GM12878 (cell line): ENCODE measurements around the gene WNT3A. TPM values are rescaled to one million over a fixed set of nuclear protein-coding genes. Genes with fewer than 3 reads are reported as not detected.

ENCODE experiments used
- ATAC-seq: fragments of 200-7000 bp; cut with Tn5 transposase; 3 replicates; pipeline ENCODE4 v1.9.1; 2020; ENCODE audit warnings: mild to moderate bottlenecking, moderate library complexity
- BruUV-seq: library from RNA; stranded (reverse); fragments of 400-500 nt; replicated peaks from 2 replicates; lab custom pipeline; 2021; lab: Mats Ljungman, UMichigan
- CTCF ChIA-PET: fragments of 300-600 bp; sonication (Branson Sonifier 250); formaldehyde crosslinking; extraction: SDS; loops from one replicate; lab custom pipeline; 2021; ENCODE audit warnings: inconsistent platforms; lab: Yijun Ruan, JAX
- POLR2A ChIA-PET: fragments of 350-600 bp; formaldehyde crosslinking; extraction: SDS; loops from one replicate; lab custom pipeline; 2021; ENCODE audit warnings: inconsistent platforms; lab: Charles Lee
- RAD21 ChIA-PET: fragments of 300-600 bp; sonication (Branson Sonifier 250); formaldehyde crosslinking; loops from one replicate; lab custom pipeline; 2023; ENCODE audit warnings: antibody characterized with exemption; ENCODE audit not compliant: unreplicated experiment; lab: Charles Lee
- SMC1A ChIA-PET: fragments of 300-600 bp; sonication (Branson Sonifier 250); formaldehyde crosslinking; loops from one replicate; lab custom pipeline; 2023; ENCODE audit not compliant: unreplicated experiment, uncharacterized antibody; lab: Charles Lee
- DNase-seq: peaks from one replicate; pipeline ENCODE4 v3.0.0-alpha.2; 2011; ENCODE audit warnings: low read depth, low spot score
- FAIRE-seq: peaks from 3 replicates; lab custom pipeline; 2011; peaks lifted over from hg19 to GRCh38; lab: Jason Lieb, UNC
- H2AFZ ChIP-seq: 2 replicates; pipeline ENCODE4 v1.6.0; 2011; ENCODE audit warnings: low read depth, low read length, control low read depth; ENCODE audit not compliant: control insufficient read depth
- H3K27ac ChIP-seq: 2 replicates; pipeline ENCODE4 v1.5.1; 2011; ENCODE audit warnings: control low read depth; ENCODE audit not compliant: control insufficient read depth, insufficient read depth
- H3K27me3 ChIP-seq, 2 experiments: replicated peaks in 1 of 2; 2 replicates each; pipeline versions ENCODE4 v1.6.0 to v1.6.1; 2011; ENCODE audit warnings: low read length in 1 of 2; ENCODE audit not compliant: control insufficient read depth in 2 of 2, insufficient read depth in 2 of 2
- H3K36me3 ChIP-seq, 2 experiments: 2 replicates each; pipeline ENCODE4 v1.5.1; 2011; ENCODE audit warnings: low read length in 1 of 2; ENCODE audit not compliant: control insufficient read depth in 2 of 2, insufficient read depth in 2 of 2
- H3K4me1 ChIP-seq: 2 replicates; pipeline ENCODE4 v1.6.1; 2011; ENCODE audit warnings: mild to moderate bottlenecking, low read length, moderate library complexity, mixed read lengths; ENCODE audit not compliant: control insufficient read depth, insufficient read depth
- H3K4me2 ChIP-seq: 2 replicates; pipeline ENCODE4 v1.6.0; 2011; ENCODE audit warnings: control low read depth; ENCODE audit not compliant: control insufficient read depth, insufficient read depth
- H3K4me3 ChIP-seq: fragments of 200-600 bp; sonication (generic); 2 replicates; pipeline ENCODE4 v1.5.1; 2016
- H3K79me2 ChIP-seq: 2 replicates; pipeline ENCODE4 v1.6.0; 2011; ENCODE audit warnings: low read length; ENCODE audit not compliant: control insufficient read depth, insufficient read depth
- H3K9ac ChIP-seq: 2 replicates; pipeline ENCODE4 v1.8.0; 2011; ENCODE audit warnings: low read length, control low read depth, mixed read lengths; ENCODE audit not compliant: control insufficient read depth, insufficient read depth
- H3K9me3 ChIP-seq: replicated peaks from 3 replicates; pipeline ENCODE4 v1.5.1; 2011; ENCODE audit warnings: mild to moderate bottlenecking, low read length; ENCODE audit not compliant: control insufficient read depth, insufficient read depth
- H4K20me1 ChIP-seq: 2 replicates; pipeline ENCODE4 v1.6.0; 2011; ENCODE audit not compliant: control insufficient read depth, insufficient read depth
- CBX3 ChIP-seq: fragments of 200-600 bp; sonication (generic); IDR thresholded peaks from 2 replicates; pipeline ENCODE4 v1.6.1; 2016; ENCODE audit warnings: low read depth, borderline replicate concordance
- CEBPB ChIP-seq, 2 experiments: fragments of 150-350 bp in 1 of 2; IDR thresholded peaks; 2 replicates each; pipeline ENCODE4 v1.6.1; 2012 to 2014; ENCODE audit warnings: low read depth in 2 of 2, low read length in 2 of 2, borderline replicate concordance in 1 of 2, inconsistent platforms in 1 of 2
- CHD1 ChIP-seq: IDR thresholded peaks from 2 replicates; pipeline ENCODE4 v1.6.1; 2012; ENCODE audit warnings: low read depth, low read length, improper control_type of control experiment
- IRF4 ChIP-seq: IDR thresholded peaks from 2 replicates; pipeline ENCODE4 v1.6.1; 2011; ENCODE audit warnings: low read depth, low read length
- PAX8 ChIP-seq: fragments of 450-650 bp; IDR thresholded peaks from 2 replicates; pipeline ENCODE4 v1.6.1; 2017; ENCODE audit warnings: mild to moderate bottlenecking, moderate library complexity
- POLR2AphosphoS5 ChIP-seq: IDR thresholded peaks from 2 replicates; pipeline ENCODE4 v1.6.1; 2011; ENCODE audit warnings: mild to moderate bottlenecking, low read length, inconsistent platforms
- REST ChIP-seq: IDR thresholded peaks from 2 replicates; pipeline ENCODE4 v1.6.1; 2012; ENCODE audit warnings: mild to moderate bottlenecking, low read depth, low read length
- RUNX3 ChIP-seq: IDR thresholded peaks from 2 replicates; pipeline ENCODE4 v1.6.1; 2012; ENCODE audit warnings: low read length, inconsistent platforms
- SMARCA5 ChIP-seq: fragments of 450-650 bp; IDR thresholded peaks from 2 replicates; pipeline ENCODE4 v1.6.1; 2017; ENCODE audit warnings: mild to moderate bottlenecking
- WRNIP1 ChIP-seq: IDR thresholded peaks from 2 replicates; pipeline ENCODE4 v1.6.1; 2011; ENCODE audit warnings: low read depth, low read length, improper control_type of control experiment, borderline replicate concordance
- YY1 ChIP-seq: IDR thresholded peaks from 2 replicates; pipeline ENCODE4 v1.6.1; 2011; ENCODE audit warnings: low read depth, mild to moderate bottlenecking, low read length
- ZNF207 ChIP-seq: fragments of 450-650 bp; IDR thresholded peaks from 2 replicates; pipeline ENCODE4 v1.6.1; 2014; ENCODE audit warnings: antibody characterized with exemption, mild to moderate bottlenecking, borderline replicate concordance
- WGBS: methylation state at CpG from one replicate; pipeline ENCODE4 v1.1.6; 2016; ENCODE audit warnings: low lambda C conversion rate; ENCODE audit not compliant: insufficient replicate concordance, insufficient coverage; ENCODE audit errors: missing lambda C conversion rate; 5-methylcytosine and 5-hydroxymethylcytosine counted together
- in situ Hi-C: fragments of 300-500 bp; cut with MboI; formaldehyde crosslinking; loops from 9 replicates; pipeline ENCODE4 v1.14.3; 2018; ENCODE audit warnings: mixed read lengths
- intact Hi-C: fragments of 100-400 bp; cut with micrococcal nuclease; formaldehyde crosslinking; loops from one replicate; pipeline ENCODE4 v1.14.2; 2022; ENCODE audit not compliant: unreplicated experiment
- polyA plus RNA-seq, 11 experiments: library from polyadenylated mRNA; depleted of rRNA in 4 of 11; unstranded in 6 of 11; stranded (reverse) in 5 of 11; fragments of >200 nt; fragmentation: Nextera tagmentation in 4 of 11; fragmentation: Illumina TruSeq in 1 of 11; extraction: Ambion mirVana in 4 of 11; extraction: Trizol in 1 of 11; gene quantifications; 1 replicate in 1 of 11; 2 replicates in 10 of 11; pipeline versions ENCODE4 v1.2.1 to v1.2.3, GENCODE V29; 2011 to 2016; ENCODE audit warnings: inconsistent platforms in 2 of 11, missing spikeins in 2 of 11, low read depth in 1 of 11
- total RNA-seq, 4 experiments: library from RNA; depleted of rRNA in 3 of 4; stranded (reverse); fragments of >200 nt in 3 of 4; fragmentation: Illumina TruSeq in 1 of 4; extraction: Trizol in 1 of 4; gene quantifications; 2 replicates each; pipeline versions ENCODE4 v1.2.1 to v1.2.3, GENCODE V29; 2013 to 2021

Gene WNT3A
- total and polyA plus RNA-seq, 10 of the 15 experiments (the other 5 are each of a cell fraction or from before 2014, with no cell fraction given) = 0.16 TPM; not detected in 9

- DNase-seq = no peak
- Histone ChIP-seq H3K36me3 (peaks cover 0 to 4% of the 10 kb centered on the region in 2 experiments; a peak in 3 of 4 replicates), H3K4me3 (peak overlapping the region; percentile 94), H3K27me3 (no peaks in the 10 kb centered on the region), H3K4me2 (peak overlapping the region; percentile 94), H3K9me3 (no peaks in the 10 kb centered on the region), H3K4me1 (peaks cover 51% of the 10 kb centered on the region), H3K79me2 (peaks cover 97% of the 10 kb centered on the region), H3K9ac (peak overlapping the region; percentile 99), H2AFZ (no peak overlapping the region), H3K27ac (peak overlapping the region; percentile 96), H4K20me1 (peaks cover 46% of the 10 kb centered on the region)
- ChIA-PET POLR2A (interaction anchor here (1.6 to 1.7 kb wide), 2 partner anchors 15 to 22 kb away, joined by 4 to 5 read pairs; no protein-coding TSS in a partner anchor), RAD21 (interaction anchor here (1.1 kb wide), 1 partner anchor 16 kb away, joined by 3 read pairs; no protein-coding TSS in a partner anchor), CTCF (interaction anchor here (0.9 to 2.7 kb wide), 5 partner anchors 18 to 85 kb away, joined by 3 to 14 read pairs (median 5); partner anchors contain the start of gene IBA57), SMC1A (interaction anchor here (1.0 to 1.2 kb wide), 2 partner anchors 8 to 85 kb away, joined by 3 to 4 read pairs; no protein-coding TSS in a partner anchor)
- FAIRE-seq = peak; percentile 81
- 0% methylated on average over 3 of the region's 3 CpGs for WGBS
- in situ Hi-C loops = no loop called here
- peak; percentile 11 for ATAC-seq
- intact Hi-C loops = loop anchor here (2.0 kb wide), 1 partner anchor 18 kb away; the partner anchor contains the start of gene C1orf35
- TF ChIP-seq POLR2AphosphoS5 = peak; percentile 25
- no peak for TF ChIP-seq REST
- TF ChIP-seq ZNF207 = no peak
- no peak for TF ChIP-seq IRF4
- 0 out of 2 replicates have a peak, but pooled peaks have one; percentile 77 for TF ChIP-seq WRNIP1
- peak in 1 of 2 experiments; percentile 9; a peak in 1 of 4 replicates for TF ChIP-seq CEBPB (IDR thresholded peaks at IDR 0.05; ENCODE audit: borderline replicate concordance in 1 of 2, low read depth in 2 of 2, low read length in 2 of 2)
- no peak for TF ChIP-seq YY1
- TF ChIP-seq SMARCA5 = 0 out of 2 replicates have a peak, but pooled peaks have one; percentile 5
- TF ChIP-seq CHD1 = 0 out of 2 replicates have a peak, but pooled peaks have one; percentile 46
- no peak for TF ChIP-seq PAX8
- no peak for TF ChIP-seq CBX3
- no peak for TF ChIP-seq RUNX3
- no TSS peak for BruUV-seq
Measured at GRCh38 chr1:228084325-228084724, 77.5 kb downstream of the WNT3A start.
